Measurements from ENCODE around the gene GALNTL6.

DNA sequence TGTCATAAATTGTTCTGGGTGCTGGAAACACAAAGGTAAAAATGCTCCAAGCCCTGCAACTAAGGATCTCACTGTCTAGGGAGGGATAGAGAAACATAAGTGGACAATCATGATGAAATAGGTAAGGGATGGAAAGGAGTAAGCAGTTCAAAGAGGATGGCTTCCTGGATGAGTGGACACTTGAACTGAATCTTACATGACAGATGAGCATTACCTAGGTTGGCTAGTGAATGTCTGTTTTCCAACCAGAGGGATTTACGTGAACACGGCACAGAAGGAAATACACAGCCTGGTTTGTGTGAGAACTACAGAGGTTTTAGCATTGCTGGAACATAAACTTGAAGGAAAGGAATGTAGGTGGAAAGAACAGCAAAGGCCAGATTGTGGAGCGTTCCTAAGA lies 1205.2 kb downstream of the GALNTL6 start:
- TF ChIP-seq, protein P1, sequence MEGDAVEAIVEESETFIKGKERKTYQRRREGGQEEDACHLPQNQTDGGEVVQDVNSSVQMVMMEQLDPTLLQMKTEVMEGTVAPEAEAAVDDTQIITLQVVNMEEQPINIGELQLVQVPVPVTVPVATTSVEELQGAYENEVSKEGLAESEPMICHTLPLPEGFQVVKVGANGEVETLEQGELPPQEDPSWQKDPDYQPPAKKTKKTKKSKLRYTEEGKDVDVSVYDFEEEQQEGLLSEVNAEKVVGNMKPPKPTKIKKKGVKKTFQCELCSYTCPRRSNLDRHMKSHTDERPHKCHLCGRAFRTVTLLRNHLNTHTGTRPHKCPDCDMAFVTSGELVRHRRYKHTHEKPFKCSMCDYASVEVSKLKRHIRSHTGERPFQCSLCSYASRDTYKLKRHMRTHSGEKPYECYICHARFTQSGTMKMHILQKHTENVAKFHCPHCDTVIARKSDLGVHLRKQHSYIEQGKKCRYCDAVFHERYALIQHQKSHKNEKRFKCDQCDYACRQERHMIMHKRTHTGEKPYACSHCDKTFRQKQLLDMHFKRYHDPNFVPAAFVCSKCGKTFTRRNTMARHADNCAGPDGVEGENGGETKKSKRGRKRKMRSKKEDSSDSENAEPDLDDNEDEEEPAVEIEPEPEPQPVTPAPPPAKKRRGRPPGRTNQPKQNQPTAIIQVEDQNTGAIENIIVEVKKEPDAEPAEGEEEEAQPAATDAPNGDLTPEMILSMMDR (IDR thresholded peaks at IDR 0.05) = no peak
- TF ChIP-seq POLR2A (IDR thresholded peaks at IDR 0.05) = no peak

Measured in lower leg skin (tissue), 3 donors.